ENCODE measurements around the gene MFAP2.

MFAP2 gene

DNA sequence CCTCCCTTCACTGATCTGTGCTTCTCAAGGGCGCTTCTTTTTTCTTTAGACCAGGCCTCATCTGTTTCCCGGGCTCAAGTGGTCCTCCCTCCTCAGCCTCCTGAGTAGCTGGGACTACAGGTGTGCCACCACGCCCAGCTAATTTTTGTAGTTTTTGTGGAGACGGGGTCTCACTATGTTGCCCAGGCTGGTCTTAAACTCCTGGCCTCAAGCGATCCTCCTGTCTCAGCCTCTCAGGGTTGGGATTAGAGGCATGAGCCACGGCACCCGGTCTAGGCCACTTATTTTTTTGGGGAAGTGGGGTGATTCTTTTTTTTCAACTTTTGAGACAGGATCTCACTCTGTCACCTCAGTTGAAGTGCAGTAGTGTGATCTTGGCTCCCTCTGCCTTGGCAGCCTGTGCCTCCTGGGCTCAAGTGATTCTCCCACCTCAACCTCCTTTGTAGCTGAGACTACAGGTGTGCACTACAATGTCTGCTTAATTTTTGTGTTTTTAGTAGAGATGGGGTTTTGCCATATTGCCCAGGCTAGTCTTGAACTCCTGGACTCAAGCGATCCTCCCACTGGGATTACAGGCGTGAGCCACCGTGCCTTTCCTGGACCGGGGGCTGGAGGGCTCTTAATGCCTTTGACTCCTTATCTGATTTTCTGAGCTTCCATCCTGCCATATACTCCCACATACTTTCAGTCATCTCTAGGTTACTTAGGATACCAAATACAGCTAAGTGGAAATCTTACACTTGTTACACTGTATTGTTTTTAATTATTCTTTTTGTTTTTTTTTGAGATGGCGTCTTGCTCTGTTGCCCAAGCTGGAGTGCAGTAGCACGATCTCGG lies 18.9 kb downstream of the MFAP2 start:
- no peak for DNase-seq (ENCODE audit: low read depth)
- no peak overlapping the region for H3K4me3 ChIP-seq (ENCODE audit: low read depth, low read length)
- TF ChIP-seq MYC (IDR thresholded peaks at IDR 0.05; ENCODE audit: low read depth, low read length) (no peak), POLR2A (IDR thresholded peaks at IDR 0.05; ENCODE audit: extremely low read depth, insufficient read length) (no peak), CTCF (IDR thresholded peaks at IDR 0.05; ENCODE audit: low read depth, low read length) (no peak)
- TF ChIP-seq, protein P1, sequence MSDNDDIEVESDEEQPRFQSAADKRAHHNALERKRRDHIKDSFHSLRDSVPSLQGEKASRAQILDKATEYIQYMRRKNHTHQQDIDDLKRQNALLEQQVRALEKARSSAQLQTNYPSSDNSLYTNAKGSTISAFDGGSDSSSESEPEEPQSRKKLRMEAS (IDR thresholded peaks at IDR 0.05; ENCODE audit: low read depth, low read length): no peak

GRCh38 chr1:16960560-16961296 lies 19.7 kb downstream of the MFAP2 start:
- TF ChIP-seq POLR2A (IDR thresholded peaks at IDR 0.05; ENCODE audit: extremely low read depth, insufficient read length) (no peak), MYC (IDR thresholded peaks at IDR 0.05; ENCODE audit: low read depth, low read length) (no peak), CTCF (IDR thresholded peaks at IDR 0.05; ENCODE audit: low read depth, low read length) (peak; percentile 59)
- TF ChIP-seq, protein P1 (IDR thresholded peaks at IDR 0.05; ENCODE audit: low read depth, low read length): no peak
- DNase-seq (ENCODE audit: low read depth): peak; percentile 82
- H3K4me3 ChIP-seq (ENCODE audit: low read depth, low read length): no peak overlapping the region

- H3K4me3 ChIP-seq (ENCODE audit: low read depth, low read length): no peak overlapping the region
- no peak for TF ChIP-seq CTCF (IDR thresholded peaks at IDR 0.05; ENCODE audit: low read depth, low read length)
- TF ChIP-seq MYC (IDR thresholded peaks at IDR 0.05; ENCODE audit: low read depth, low read length): no peak
- TF ChIP-seq, protein P1 (IDR thresholded peaks at IDR 0.05; ENCODE audit: low read depth, low read length): no peak
- TF ChIP-seq POLR2A (IDR thresholded peaks at IDR 0.05; ENCODE audit: extremely low read depth, insufficient read length): no peak
- DNase-seq (ENCODE audit: low read depth): no peak
These were observed 21.9 kb downstream of the MFAP2 start for GRCh38 chr1:16958475-16958874.

GRCh38 chr1:16957731-16958130 lies 22.7 kb downstream of the MFAP2 start:
- DNase-seq (ENCODE audit: low read depth): no peak
- TF ChIP-seq POLR2A (IDR thresholded peaks at IDR 0.05; ENCODE audit: extremely low read depth, insufficient read length): no peak
- TF ChIP-seq, protein P1 (IDR thresholded peaks at IDR 0.05; ENCODE audit: low read depth, low read length): no peak
- TF ChIP-seq CTCF (IDR thresholded peaks at IDR 0.05; ENCODE audit: low read depth, low read length): no peak
- no peak for TF ChIP-seq MYC (IDR thresholded peaks at IDR 0.05; ENCODE audit: low read depth, low read length)
- no peak overlapping the region for H3K4me3 ChIP-seq (ENCODE audit: low read depth, low read length)

- no peak overlapping the region for H3K4me3 ChIP-seq (ENCODE audit: low read depth, low read length)
- no peak for TF ChIP-seq MYC (IDR thresholded peaks at IDR 0.05; ENCODE audit: low read depth, low read length)
- TF ChIP-seq CTCF (IDR thresholded peaks at IDR 0.05; ENCODE audit: low read depth, low read length): no peak
- no peak for TF ChIP-seq POLR2A (IDR thresholded peaks at IDR 0.05; ENCODE audit: extremely low read depth, insufficient read length)
- TF ChIP-seq, protein P1 (IDR thresholded peaks at IDR 0.05; ENCODE audit: low read depth, low read length): no peak
- no peak for DNase-seq (ENCODE audit: low read depth)
These were observed 23.6 kb downstream of the MFAP2 start for GRCh38 chr1:16956775-16957174.

All from NB4 (cell line).